K562 (cell line): ENCODE data around the gene PCNX4. TPM values are rescaled to one million over a fixed set of nuclear protein-coding genes. Genes with fewer than 3 reads are reported as not detected.

Source experiments
- ATAC-seq: fragments of 200-7000 bp; cut with Tn5 transposase; 3 replicates; pipeline ENCODE4 v1.9.1; 2020; ENCODE audit warnings: moderate library complexity
- BruUV-seq: library from RNA; stranded (reverse); fragments of 400-500 nt; replicated peaks from 2 replicates; lab custom pipeline; 2021; lab: Mats Ljungman, UMichigan
- CTCF ChIA-PET: fragments of 300-600 bp; formaldehyde crosslinking; extraction: SDS; loops from one replicate; lab custom pipeline; 2021; ENCODE audit warnings: low intra/inter-chr PET ratio; lab: Yijun Ruan, JAX
- POLR2A ChIA-PET: fragments of 300-600, 350-650 bp; sonication (Branson Sonifier 250); formaldehyde crosslinking; extraction: SDS; loops from one replicate; lab custom pipeline; 2021; ENCODE audit warnings: antibody characterized with exemption, inconsistent platforms; lab: Yijun Ruan, JAX
- DNase-seq, 4 experiments: peaks; one replicate each; pipeline versions ENCODE4 v3.0.0 to v3.0.0-alpha.2; 2011 to 2018; ENCODE audit warnings: low spot score in 3 of 4, mixed read lengths in 3 of 4; ENCODE audit errors: extremely low read depth in 1 of 4
- FAIRE-seq: peaks from 2 replicates; lab custom pipeline; 2011; peaks lifted over from hg19 to GRCh38; lab: Jason Lieb, UNC
- H2AFZ ChIP-seq: 2 replicates; pipeline ENCODE4 v1.6.0; 2011; ENCODE audit warnings: low read depth, low read length, control low read depth, inconsistent platforms
- H3K27ac ChIP-seq: fragments of 200-600 bp; 3 replicates; pipeline ENCODE4 v1.8.0; 2011; ENCODE audit warnings: low read depth, mild to moderate bottlenecking, control low read depth, inconsistent platforms, low read length, moderate library complexity, mixed read lengths; ENCODE audit errors: extremely low read depth
- H3K27me3 ChIP-seq, 2 experiments: fragments of 300-600 bp in 1 of 2; 2 replicates in 1 of 2; 3 replicates in 1 of 2; pipeline versions ENCODE4 v1.6.0 to v1.8.0; 2011; ENCODE audit warnings: inconsistent platforms in 2 of 2, low read length in 2 of 2, mild to moderate bottlenecking in 1 of 2, mixed read lengths in 1 of 2, moderate library complexity in 1 of 2; ENCODE audit not compliant: control insufficient read depth in 2 of 2, insufficient read depth in 2 of 2
- H3K36me3 ChIP-seq: fragments of 300-600 bp; 3 replicates; pipeline ENCODE4 v1.8.0; 2011; ENCODE audit warnings: mild to moderate bottlenecking, low read length, inconsistent platforms; ENCODE audit not compliant: control insufficient read depth, insufficient read depth
- H3K4me1 ChIP-seq, 2 experiments: fragments of 200-600 bp in 1 of 2; replicated peaks in 1 of 2; 2 replicates in 1 of 2; 3 replicates in 1 of 2; pipeline versions ENCODE4 v1.5.1 to v1.8.0; 2011; ENCODE audit warnings: inconsistent platforms in 2 of 2, low read length in 2 of 2, mild to moderate bottlenecking in 1 of 2, mixed read lengths in 1 of 2, moderate library complexity in 1 of 2; ENCODE audit not compliant: control insufficient read depth in 2 of 2, insufficient read depth in 2 of 2
- H3K4me2 ChIP-seq: 2 replicates; pipeline ENCODE4 v1.6.1; 2011; ENCODE audit warnings: low read length, control low read depth, inconsistent platforms, mixed read lengths; ENCODE audit not compliant: insufficient read depth
- H3K4me3 ChIP-seq: fragments of 200-600 bp; sonication (generic), shearing (Covaris generic); 2 replicates; pipeline ENCODE4 v1.5.1; 2016; ENCODE audit warnings: control low read depth, inconsistent platforms
- H3K79me2 ChIP-seq: fragments of 200-600 bp; 3 replicates; pipeline ENCODE4 v1.8.0; 2011; ENCODE audit warnings: low read length, inconsistent platforms; ENCODE audit not compliant: control insufficient read depth, insufficient read depth
- H3K9ac ChIP-seq, 2 experiments: 2 replicates each; pipeline versions ENCODE4 v1.6.0 to v1.6.1; 2011; ENCODE audit warnings: low read depth in 2 of 2, low read length in 2 of 2, control low read depth in 1 of 2, inconsistent platforms in 1 of 2, mild to moderate bottlenecking in 1 of 2, mixed read lengths in 1 of 2; ENCODE audit not compliant: insufficient read depth in 1 of 2
- H3K9me1 ChIP-seq: one replicate; pipeline ENCODE4 v1.6.0; 2011; ENCODE audit warnings: inconsistent platforms, mild to moderate bottlenecking, low read length, moderate library complexity; ENCODE audit not compliant: control insufficient read depth, insufficient read depth
- H3K9me3 ChIP-seq: replicated peaks from 2 replicates; pipeline ENCODE4 v1.5.1; 2011; ENCODE audit warnings: low read depth, low read length, inconsistent platforms; ENCODE audit not compliant: control insufficient read depth, insufficient read depth
- H4K20me1 ChIP-seq: replicated peaks from 2 replicates; pipeline ENCODE4 v1.6.1; 2011; ENCODE audit warnings: low read length, inconsistent platforms, mixed read lengths; ENCODE audit not compliant: control insufficient read depth, insufficient read depth
- ARID1B ChIP-seq: fragments of 450-650 bp; IDR thresholded peaks from 2 replicates; pipeline ENCODE4 v1.6.1; 2016; ENCODE audit warnings: antibody characterized with exemption, mild to moderate bottlenecking, inconsistent platforms
- CBFA2T3 ChIP-seq: fragments of 450-650 bp; IDR thresholded peaks from 2 replicates; pipeline ENCODE4 v1.6.1; 2017
- CTBP1 ChIP-seq: fragments of 450-650 bp; IDR thresholded peaks from 2 replicates; pipeline ENCODE4 v1.6.1; 2016; ENCODE audit warnings: borderline replicate concordance
- EP300 ChIP-seq: IDR thresholded peaks from 2 replicates; pipeline ENCODE4 v1.6.1; 2012; ENCODE audit warnings: low read length, improper control_type of control experiment
- GTF2A2 ChIP-seq: IDR thresholded peaks from 2 replicates; pipeline ENCODE4 v1.6.1; 2016; ENCODE audit warnings: mild to moderate bottlenecking, missing genetic modification characterization, missing compliant biosample characterization
- HDAC1 ChIP-seq, 2 experiments: fragments of 450-650 bp; IDR thresholded peaks; 2 replicates each; pipeline ENCODE4 v1.6.1; 2016 to 2017; ENCODE audit warnings: inconsistent platforms in 1 of 2, mild to moderate bottlenecking in 1 of 2, moderate library complexity in 1 of 2
- HMG20B ChIP-seq: fragments of 250-450 bp; sonication (Bioruptor Pico); IDR thresholded peaks from 2 replicates; pipeline ENCODE4 v1.5.0; 2021; ENCODE audit warnings: mild to moderate bottlenecking
- KAT8 ChIP-seq: fragments of 450-650 bp; IDR thresholded peaks from 2 replicates; pipeline ENCODE4 v1.6.1; 2016; ENCODE audit warnings: low read depth, mild to moderate bottlenecking
- KLF10 ChIP-seq: fragments of 250-450 bp; sonication (Bioruptor Pico); IDR thresholded peaks from 2 replicates; pipeline ENCODE4 v1.6.1; 2021; ENCODE audit warnings: matching md5 sums
- MYNN ChIP-seq, 2 experiments: sonication (generic); formaldehyde crosslinking in 1 of 2; IDR thresholded peaks; 2 replicates each; pipeline versions ENCODE4 v1.5.0 to v1.6.1; 2016 to 2020; ENCODE audit warnings: antibody characterized with exemption in 1 of 2, missing genetic modification reagents in 1 of 2
- NCOR1 ChIP-seq: fragments of 450-650 bp; IDR thresholded peaks from 2 replicates; pipeline ENCODE4 v1.6.1; 2016; ENCODE audit warnings: mild to moderate bottlenecking, moderate library complexity
- NFIC ChIP-seq: fragments of 450-650 bp; IDR thresholded peaks from 2 replicates; pipeline ENCODE4 v1.6.1; 2017; ENCODE audit warnings: mild to moderate bottlenecking, inconsistent platforms
- PHTF2 ChIP-seq: fragments of 250-450 bp; sonication (Bioruptor Pico); IDR thresholded peaks from 2 replicates; pipeline ENCODE4 v1.5.0; 2021; ENCODE audit warnings: mild to moderate bottlenecking
- SMC3 ChIP-seq: conservative IDR thresholded peaks from 2 replicates; pipeline ENCODE4 v1.6.1; 2011; ENCODE audit warnings: low read depth, low read length, improper control_type of control experiment; ENCODE audit not compliant: insufficient read depth
- TBL1XR1 ChIP-seq, 2 experiments: IDR thresholded peaks; 2 replicates each; pipeline ENCODE4 v1.6.1; 2012; ENCODE audit warnings: improper control_type of control experiment in 2 of 2, low read length in 2 of 2, mild to moderate bottlenecking in 1 of 2
- TCF3 ChIP-seq: sonication (generic); formaldehyde crosslinking; IDR thresholded peaks from 2 replicates; pipeline ENCODE4 v1.4.0; 2020; ENCODE audit warnings: mild to moderate bottlenecking, missing genetic modification reagents
- TEAD4 ChIP-seq, 2 experiments: sonication (generic) in 1 of 2; formaldehyde crosslinking in 1 of 2; IDR thresholded peaks; 2 replicates each; pipeline versions ENCODE4 v1.6.1 to v1.8.0; 2012 to 2022; ENCODE audit warnings: borderline replicate concordance in 1 of 2, inconsistent platforms in 1 of 2, low read length in 1 of 2, mild to moderate bottlenecking in 1 of 2, missing genetic modification reagents in 1 of 2
- TRIM24 ChIP-seq, 2 experiments: fragments of 450-650 bp; IDR thresholded peaks; 2 replicates each; pipeline ENCODE4 v1.6.1; 2016
- ZEB2 ChIP-seq: fragments of 450-650 bp; IDR thresholded peaks from 2 replicates; pipeline ENCODE4 v1.6.1; 2016
- ZNF324 ChIP-seq: fragments of 250-450 bp; sonication (Bioruptor Pico); IDR thresholded peaks from 2 replicates; pipeline ENCODE4 v1.4.0; 2020; ENCODE audit warnings: mild to moderate bottlenecking
- ZNF699 ChIP-seq: fragments of 250-450 bp; sonication (Bioruptor Pico); IDR thresholded peaks from 2 replicates; pipeline ENCODE4 v1.8.0; 2021; ENCODE audit warnings: mild to moderate bottlenecking, moderate library complexity; ENCODE audit not compliant: insufficient replicate concordance
- WGBS: fragments of 100-300 bp; shearing (Covaris generic); methylation state at CpG from one replicate; pipeline ENCODE4 v1.1.6; 2016; ENCODE audit warnings: low coverage, mixed read lengths; ENCODE audit not compliant: insufficient coverage; ENCODE audit errors: missing lambda C conversion rate; 5-methylcytosine and 5-hydroxymethylcytosine counted together
- in situ Hi-C: fragments of 300-500 bp; cut with MboI; formaldehyde crosslinking; loops from 4 replicates; pipeline ENCODE4 v1.15.0; 2018; ENCODE audit warnings: inconsistent platforms, mixed read lengths
- intact Hi-C: fragments of 100-400 bp; cut with micrococcal nuclease; formaldehyde crosslinking; loops from 2 replicates; pipeline ENCODE4 v1.14.2; 2022
- polyA plus RNA-seq, 8 experiments: library from polyadenylated mRNA; depleted of rRNA in 4 of 8; stranded (reverse) in 5 of 8; unstranded in 3 of 8; fragments of >200 nt; fragmentation: Nextera tagmentation in 2 of 8; fragmentation: Illumina TruSeq in 1 of 8; extraction: Ambion mirVana in 2 of 8; extraction: Trizol in 1 of 8; gene quantifications; 2 replicates each; pipeline versions ENCODE4 v1.2.1 to v1.2.3, GENCODE V29; 2011 to 2014; ENCODE audit warnings: inconsistent platforms in 1 of 8, missing spikeins in 1 of 8
- total RNA-seq, 7 experiments: library from RNA; depleted of rRNA in 6 of 7; stranded (reverse); fragments of >200 nt in 6 of 7; fragmentation: Illumina TruSeq in 2 of 7; extraction: Trizol in 2 of 7; gene quantifications; 2 replicates each; pipeline versions ENCODE4 v1.2.1 to v1.2.3, GENCODE V29; 2011 to 2021; ENCODE audit warnings: low replicate concordance in 1 of 7
- TF ChIP-seq, protein P1 (sequence below): conservative IDR thresholded peaks from 2 replicates; pipeline ENCODE4 v1.6.1; 2011; ENCODE audit warnings: low read depth, mild to moderate bottlenecking, low read length; ENCODE audit not compliant: control insufficient read depth
- TF ChIP-seq, protein P2 (sequence below): fragments of 250-450 bp; sonication (Bioruptor Pico); IDR thresholded peaks from 2 replicates; pipeline ENCODE4 v1.5.0; 2021

Gene PCNX4
- total and polyA plus RNA-seq, 9 of the 15 experiments (the other 6 are each of a cell fraction or from before 2014, with no cell fraction given), result 10.0 to 41.2 (median 22.4) TPM

DNA sequence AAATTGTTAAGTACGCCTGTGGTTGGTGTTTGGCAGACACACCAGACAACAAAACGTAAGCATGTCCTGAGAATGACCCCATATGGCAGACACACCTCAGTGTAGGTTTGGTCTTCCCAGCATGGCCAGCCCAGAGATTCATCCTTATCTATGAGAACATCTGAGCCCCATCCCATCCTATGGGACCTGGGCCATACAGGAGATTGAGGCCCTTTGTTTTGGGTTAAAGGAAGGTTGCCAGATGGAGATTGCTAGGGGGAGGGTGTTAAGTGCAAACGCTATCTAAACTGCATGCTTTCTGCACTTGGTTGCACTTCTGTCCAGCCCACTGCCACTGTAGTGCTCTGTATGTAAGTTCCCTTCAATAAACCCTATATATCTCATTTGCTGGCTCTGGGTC, 4.1 kb upstream of the PCNX4 start:
- POLR2A ChIA-PET, result no interaction called here
- TF ChIP-seq EP300 (peak; percentile 27; the same call in 1 of the 2 replicates), ZNF324 (no peak), ZEB2 (0 out of 2 replicates have a peak, but pooled peaks have one; percentile 27), HMG20B (CRISPR knock-in tag) (no peak), TEAD4 (IDR thresholded peaks at IDR 0.05; ENCODE audit: low read length) (0 out of 2 replicates have a peak, but pooled peaks have one; percentile 16), TEAD4 (CRISPR knock-in tag; IDR thresholded peaks at IDR 0.05; ENCODE audit: borderline replicate concordance) (no peak), CBFA2T3 (peak; percentile 80), CTBP1 (peak; percentile 58), TCF3 (CRISPR knock-in tag) (peak; percentile 27; the same call in 1 of the 2 replicates), ZNF699 (CRISPR knock-in tag) (no peak), TRIM24 (IDR thresholded peaks at IDR 0.05) (no peak), NCOR1 (peak; percentile 66; the same call in 1 of the 2 replicates), GTF2A2 (no peak), TBL1XR1 (IDR thresholded peaks at IDR 0.05; ENCODE audit: low read length in 2 of 2) (no peak), KAT8 (no peak), SMC3 (no peak), HDAC1 (IDR thresholded peaks at IDR 0.05) (0 out of 4 replicates have a peak, but pooled peaks of 1 of the 2 experiments have one; percentile 15), KLF10 (CRISPR knock-in tag) (no peak), MYNN (IDR thresholded peaks at IDR 0.05) (no peak), MYNN (CRISPR knock-in tag; IDR thresholded peaks at IDR 0.05) (no peak), ARID1B (peak; percentile 55), NFIC (peak; percentile 35; the same call in 1 of the 2 replicates), PHTF2 (CRISPR knock-in tag) (no peak)
- TF ChIP-seq, protein P1, sequence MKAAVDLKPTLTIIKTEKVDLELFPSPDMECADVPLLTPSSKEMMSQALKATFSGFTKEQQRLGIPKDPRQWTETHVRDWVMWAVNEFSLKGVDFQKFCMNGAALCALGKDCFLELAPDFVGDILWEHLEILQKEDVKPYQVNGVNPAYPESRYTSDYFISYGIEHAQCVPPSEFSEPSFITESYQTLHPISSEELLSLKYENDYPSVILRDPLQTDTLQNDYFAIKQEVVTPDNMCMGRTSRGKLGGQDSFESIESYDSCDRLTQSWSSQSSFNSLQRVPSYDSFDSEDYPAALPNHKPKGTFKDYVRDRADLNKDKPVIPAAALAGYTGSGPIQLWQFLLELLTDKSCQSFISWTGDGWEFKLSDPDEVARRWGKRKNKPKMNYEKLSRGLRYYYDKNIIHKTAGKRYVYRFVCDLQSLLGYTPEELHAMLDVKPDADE, result no peak
- TF ChIP-seq, protein P2, sequence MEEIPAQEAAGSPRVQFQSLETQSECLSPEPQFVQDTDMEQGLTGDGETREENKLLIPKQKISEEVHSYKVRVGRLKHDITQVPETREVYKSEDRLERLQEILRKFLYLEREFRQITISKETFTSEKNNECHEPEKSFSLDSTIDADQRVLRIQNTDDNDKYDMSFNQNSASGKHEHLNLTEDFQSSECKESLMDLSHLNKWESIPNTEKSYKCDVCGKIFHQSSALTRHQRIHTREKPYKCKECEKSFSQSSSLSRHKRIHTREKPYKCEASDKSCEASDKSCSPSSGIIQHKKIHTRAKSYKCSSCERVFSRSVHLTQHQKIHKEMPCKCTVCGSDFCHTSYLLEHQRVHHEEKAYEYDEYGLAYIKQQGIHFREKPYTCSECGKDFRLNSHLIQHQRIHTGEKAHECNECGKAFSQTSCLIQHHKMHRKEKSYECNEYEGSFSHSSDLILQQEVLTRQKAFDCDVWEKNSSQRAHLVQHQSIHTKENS (CRISPR knock-in tag), result no peak

More for the DNA sequence above, 4.1 kb upstream of the PCNX4 start:
- H3K79me2 ChIP-seq, result peaks cover 6% of the 10 kb centered on the region
- CTCF ChIA-PET, result no interaction called here
- no peaks in the 10 kb centered on the region for H3K9me3 ChIP-seq
- in situ Hi-C loops (no loop called here), intact Hi-C loops (no loop called here)
- no peak overlapping the region for H3K9ac ChIP-seq
- no peaks in the 10 kb centered on the region for H3K36me3 ChIP-seq
- peak; percentile 6; the same call in 1 of the 3 replicates for ATAC-seq
- peak; percentile 73 for FAIRE-seq
- H3K4me2 ChIP-seq, result 0 out of 2 replicates have a peak overlapping the region, but pooled peaks have one; percentile 6
- no peaks in the 10 kb centered on the region for H3K9me1 ChIP-seq
- WGBS, result 9% methylated on average over 2 of the region's 3 CpGs
- no peak overlapping the region for H3K4me3 ChIP-seq
- peak overlapping the region; percentile 62; the same call in 1 of the 2 replicates for H2AFZ ChIP-seq
- BruUV-seq, result no TSS peak
- H4K20me1 ChIP-seq, result no peaks in the 10 kb centered on the region
- peak; percentile 23 to 69 (median 36) for DNase-seq
- no peak overlapping the region for H3K27ac ChIP-seq
- no peaks in the 10 kb centered on the region for H3K27me3 ChIP-seq
- H3K4me1 ChIP-seq, result peaks cover 0 to 7% of the 10 kb centered on the region in 2 experiments; a peak in 3 of 5 replicates
